GM23248 (cell line): ENCODE measurements around the gene FOXD2. TPM values are rescaled to one million over a fixed set of nuclear protein-coding genes. Genes with fewer than 3 reads are reported as not detected.
"Not testable (repeated sequence)": the region's sequence is repeated elsewhere in the genome, so short reads cannot be mapped to it uniquely, and the experiment has no call there.

Source experiments
- DNase-seq: peaks from one replicate; pipeline ENCODE4 v3.0.0-alpha.2; 2015
- H2AFZ ChIP-seq: fragments of 200-600 bp; sonication (generic); 2 replicates; pipeline ENCODE4 v1.6.1; 2016; ENCODE audit warnings: antibody characterized with exemption
- H3F3A ChIP-seq: fragments of 200-600 bp; sonication (generic); 2 replicates; pipeline ENCODE4 v1.6.1; 2016; ENCODE audit warnings: mild to moderate bottlenecking, antibody characterized with exemption, mixed run types; ENCODE audit not compliant: insufficient read depth
- H3K27ac ChIP-seq: fragments of 200-600 bp; sonication (generic); 2 replicates; pipeline ENCODE4 v1.5.1; 2016; ENCODE audit warnings: mild to moderate bottlenecking
- H3K27me3 ChIP-seq: fragments of 200-600 bp; sonication (generic); replicated peaks from 2 replicates; pipeline ENCODE4 v1.6.1; 2016; ENCODE audit warnings: mild to moderate bottlenecking; ENCODE audit not compliant: insufficient read depth
- H3K36me3 ChIP-seq: fragments of 200-600 bp; sonication (generic); 2 replicates; pipeline ENCODE4 v1.6.1; 2016; ENCODE audit warnings: low read depth, mild to moderate bottlenecking
- H3K4me1 ChIP-seq: fragments of 200-600 bp; sonication (generic); 2 replicates; pipeline ENCODE4 v1.6.1; 2016; ENCODE audit warnings: mild to moderate bottlenecking; ENCODE audit not compliant: insufficient read depth
- H3K4me2 ChIP-seq: fragments of 200-600 bp; sonication (generic); one replicate; pipeline ENCODE4 v1.6.1; 2016; ENCODE audit warnings: mild to moderate bottlenecking; ENCODE audit not compliant: unreplicated experiment
- H3K4me3 ChIP-seq: fragments of 200-600 bp; sonication (generic); 2 replicates; pipeline ENCODE4 v1.5.1; 2016; ENCODE audit warnings: mild to moderate bottlenecking
- H3K79me2 ChIP-seq: fragments of 200-600 bp; sonication (generic); 2 replicates; pipeline ENCODE4 v1.6.1; 2016; ENCODE audit warnings: mild to moderate bottlenecking; ENCODE audit not compliant: insufficient read depth
- H3K9ac ChIP-seq: fragments of 200-600 bp; sonication (generic); 2 replicates; pipeline ENCODE4 v1.6.1; 2016; ENCODE audit warnings: mild to moderate bottlenecking
- H3K9me2 ChIP-seq: fragments of 200-600 bp; sonication (generic); 2 replicates; pipeline ENCODE4 v1.6.1; 2016; ENCODE audit warnings: mixed run types, mild to moderate bottlenecking, moderate library complexity; ENCODE audit not compliant: insufficient read depth
- H3K9me3 ChIP-seq: fragments of 200-600 bp; sonication (generic); one replicate; pipeline ENCODE4 v1.6.1; 2017; ENCODE audit warnings: low read depth
- H4K20me1 ChIP-seq: fragments of 200-600 bp; sonication (generic); 2 replicates; pipeline ENCODE4 v1.6.0; 2016; ENCODE audit not compliant: insufficient read depth
- EZH2 ChIP-seq: fragments of 200-600 bp; sonication (generic); IDR thresholded peaks from 2 replicates; pipeline ENCODE4 v1.6.1; 2018; ENCODE audit warnings: antibody characterized with exemption, mild to moderate bottlenecking; ENCODE audit not compliant: insufficient read depth, poor library complexity, severe bottlenecking
- EZH2phosphoT487 ChIP-seq: fragments of 200-600 bp; sonication (generic); IDR thresholded peaks from 2 replicates; pipeline ENCODE4 v1.6.1; 2018; ENCODE audit warnings: antibody characterized with exemption, moderate library complexity, mild to moderate bottlenecking, low read depth; ENCODE audit not compliant: insufficient read depth
- WGBS, 2 experiments: methylation state at CpG; one replicate each; pipeline ENCODE4 v1.1.6; 2015 to 2017; ENCODE audit warnings: low lambda C conversion rate in 2 of 2, low coverage in 1 of 2; ENCODE audit errors: missing lambda C conversion rate in 2 of 2; 5-methylcytosine and 5-hydroxymethylcytosine counted together
- in situ Hi-C: fragments of 300-500 bp; cut with MboI; formaldehyde crosslinking; loops from 2 replicates; pipeline ENCODE4 v1.15.0; 2020
- polyA plus RNA-seq: library from polyadenylated mRNA; unstranded; fragments of >200 nt; fragmentation: Nextera tagmentation; extraction: Ambion mirVana; gene quantifications from 2 replicates; pipeline ENCODE4 v1.2.1, GENCODE V29; 2016
- total RNA-seq: library from RNA; depleted of rRNA; stranded (reverse); fragments of >200 nt; shearing (Covaris generic); gene quantifications from 2 replicates; pipeline ENCODE4 v1.2.3, GENCODE V29; 2014

The FOXD2 gene
- total and polyA plus RNA-seq, 2 experiments from 2014 or later, result 0.20 to 0.43 TPM

GRCh38 chr1:47452426-47452825 lies 14.6 kb downstream of the FOXD2 start:
- Histone ChIP-seq H3K9me3 (no peaks in the 10 kb centered on the region), H2AFZ (no peak overlapping the region), H4K20me1 (no peaks in the 10 kb centered on the region), H3K9me2 (no peaks in the 10 kb centered on the region), H3K9ac (no peak overlapping the region), H3F3A (no peaks in the 10 kb centered on the region), H3K27ac (no peak overlapping the region), H3K36me3 (no peaks in the 10 kb centered on the region), H3K79me2 (no peaks in the 10 kb centered on the region), H3K4me3 (no peak overlapping the region), H3K4me1 (no peaks in the 10 kb centered on the region), H3K27me3 (peaks cover 39% of the 10 kb centered on the region), H3K4me2 (no peak overlapping the region)
- TF ChIP-seq EZH2phosphoT487 (no peak), EZH2 (no peak)
- in situ Hi-C loops, result no loop called here
- 69 to 88% methylated on average over 1 of the region's 1 CpG for WGBS, 2 experiments
- DNase-seq, result no peak

- H3K4me1 ChIP-seq, H3K79me2 ChIP-seq, H3K9me2 ChIP-seq, in situ Hi-C loops, H2AFZ ChIP-seq, H3K36me3 ChIP-seq, H3K9ac ChIP-seq, H3K9me3 ChIP-seq, H3K4me2 ChIP-seq, DNase-seq, H3K4me3 ChIP-seq, H3K27ac ChIP-seq, H3F3A ChIP-seq, H4K20me1 ChIP-seq: not testable (repeated sequence)
- 55 to 66% methylated on average over 1 to 2 of the region's 2 CpGs for WGBS, 2 experiments
- H3K27me3 ChIP-seq, result peaks cover 26% of the 10 kb centered on the region
Measured at GRCh38 chr1:47453910-47454309, 16.1 kb downstream of the FOXD2 start.

- in situ Hi-C loops, result no loop called here
- Histone ChIP-seq H3K36me3 (no peaks in the 10 kb centered on the region), H2AFZ (no peak overlapping the region), H4K20me1 (no peaks in the 10 kb centered on the region), H3K4me3 (no peak overlapping the region), H3K27ac (no peak overlapping the region), H3K4me1 (no peaks in the 10 kb centered on the region), H3F3A (no peaks in the 10 kb centered on the region), H3K79me2 (no peaks in the 10 kb centered on the region), H3K4me2 (no peak overlapping the region), H3K9me3 (no peaks in the 10 kb centered on the region), H3K9me2 (no peaks in the 10 kb centered on the region), H3K27me3 (peaks cover 24% of the 10 kb centered on the region), H3K9ac (no peak overlapping the region)
- no peak for DNase-seq
- TF ChIP-seq EZH2, result no peak
- TF ChIP-seq EZH2phosphoT487, result no peak
- WGBS, 2 experiments, result 60 to 64% methylated on average over 4 of the region's 4 CpGs
Measured at GRCh38 chr1:47456250-47456649, 18.4 kb downstream of the FOXD2 start.

GRCh38 chr1:47457547-47457946 lies 19.7 kb downstream of the FOXD2 start:
- 82 to 91% methylated on average over 14 to 16 of the region's 16 CpGs for WGBS, 2 experiments
- in situ Hi-C loops, H3K36me3 ChIP-seq, H3K4me3 ChIP-seq, H2AFZ ChIP-seq, H4K20me1 ChIP-seq, H3K9me3 ChIP-seq, H3K4me2 ChIP-seq, H3F3A ChIP-seq, H3K9me2 ChIP-seq, DNase-seq, H3K4me1 ChIP-seq, H3K79me2 ChIP-seq, H3K9ac ChIP-seq, H3K27ac ChIP-seq: not testable (repeated sequence)
- H3K27me3 ChIP-seq, result peaks cover 31% of the 10 kb centered on the region

GRCh38 chr1:47459253-47459788 lies 21.5 kb downstream of the FOXD2 start:
- in situ Hi-C loops, result no loop called here
- no peaks in the 10 kb centered on the region for H3K9me2 ChIP-seq
- H3K79me2 ChIP-seq, result no peaks in the 10 kb centered on the region
- DNase-seq, result no peak
- no peak overlapping the region for H3K4me3 ChIP-seq
- no peaks in the 10 kb centered on the region for H4K20me1 ChIP-seq
- TF ChIP-seq EZH2, result no peak
- TF ChIP-seq EZH2phosphoT487, result no peak
- no peaks in the 10 kb centered on the region for H3K36me3 ChIP-seq
- peaks cover 31% of the 10 kb centered on the region for H3K27me3 ChIP-seq
- no peaks in the 10 kb centered on the region for H3F3A ChIP-seq
- 35 to 42% methylated on average over 11 of the region's 11 CpGs for WGBS, 2 experiments
- no peak overlapping the region for H3K27ac ChIP-seq
- H3K9me3 ChIP-seq, result no peaks in the 10 kb centered on the region
- H2AFZ ChIP-seq, result no peak overlapping the region
- no peak overlapping the region for H3K9ac ChIP-seq
- no peak overlapping the region for H3K4me2 ChIP-seq
- no peaks in the 10 kb centered on the region for H3K4me1 ChIP-seq
